HepG2 (cell line): ENCODE results near the gene PDE2A.

Experiments
- TARDBP ChIP-seq: sonication (generic); formaldehyde crosslinking; IDR thresholded peaks from 2 replicates; pipeline ENCODE4 v1.8.0; 2022; ENCODE audit warnings: mild to moderate bottlenecking, missing genetic modification reagents
- ZBTB33 ChIP-seq: sonication (generic); formaldehyde crosslinking; IDR thresholded peaks from 2 replicates; pipeline ENCODE4 v1.4.0; 2020; ENCODE audit warnings: missing genetic modification reagents
- ZFX ChIP-seq: sonication (generic); formaldehyde crosslinking; IDR thresholded peaks from 2 replicates; pipeline ENCODE4 v1.4.0; 2020; ENCODE audit warnings: mild to moderate bottlenecking, low read depth, missing genetic modification reagents, moderate library complexity
- ZNF253 ChIP-seq: sonication (generic); formaldehyde crosslinking; IDR thresholded peaks from 2 replicates; pipeline ENCODE4 v1.8.0; 2022; ENCODE audit warnings: mild to moderate bottlenecking, missing genetic modification reagents, borderline replicate concordance

DNA sequence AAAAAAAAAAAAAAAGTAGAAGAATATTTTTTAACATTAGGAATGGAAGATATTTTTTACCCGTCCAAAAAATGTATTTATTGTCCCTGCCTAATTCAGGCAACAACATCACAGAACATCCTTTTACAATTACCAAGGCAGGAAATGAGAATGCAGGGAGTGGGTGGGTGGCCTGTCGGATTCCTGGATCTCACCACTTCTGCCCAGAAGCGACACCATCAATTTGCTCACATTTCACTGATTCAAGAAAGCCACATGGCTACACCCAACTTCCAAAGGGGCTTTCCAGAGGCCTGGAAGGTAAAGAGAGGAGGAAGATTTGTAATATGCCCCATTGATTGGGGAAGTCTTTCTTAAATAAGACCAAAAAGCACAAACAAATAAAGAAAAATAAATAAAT, 146.1 kb downstream of the PDE2A start:
- TF ChIP-seq TARDBP (CRISPR knock-in tag) (no peak), ZNF253 (CRISPR knock-in tag) (no peak), ZBTB33 (no peak), ZFX (CRISPR knock-in tag) (no peak)
